NCI-H524 (cell line): ENCODE measurements around the gene APBA2.

ENCODE experiments used
- DNase-seq, 2 experiments: peaks; one replicate each; lab custom pipeline; 2025; lab: John Stamatoyannopoulos, UW

APBA2 gene

GRCh38 chr15:28957606-28958498, 72.1 kb downstream of the APBA2 start:
- no peak for DNase-seq

GRCh38 chr15:28959326-28959725, 73.6 kb downstream of the APBA2 start:
- DNase-seq, result no peak

GRCh38 chr15:28960979-28961378, 75.2 kb downstream of the APBA2 start:
- no peak for DNase-seq

- DNase-seq, result no peak
Measured at GRCh38 chr15:28961391-28961790, 75.6 kb downstream of the APBA2 start.

- DNase-seq, result no peak
Measured at GRCh38 chr15:28962851-28963710, 77.3 kb downstream of the APBA2 start.

GRCh38 chr15:28963711-28964081, 77.9 kb downstream of the APBA2 start:
- DNase-seq, result no peak

GRCh38 chr15:28964098-28964497, 78.3 kb downstream of the APBA2 start:
- no peak for DNase-seq

- DNase-seq, result no peak
Measured at GRCh38 chr15:28967066-28967465, 81.3 kb downstream of the APBA2 start.

- no peak for DNase-seq
Measured at GRCh38 chr15:28967990-28968389, 82.2 kb downstream of the APBA2 start.

GRCh38 chr15:28969511-28970085, 83.8 kb downstream of the APBA2 start:
- no peak for DNase-seq

GRCh38 chr15:28974142-28974541, 88.4 kb downstream of the APBA2 start:
- no peak for DNase-seq

- peak; percentile 59 to 75 for DNase-seq
Measured at GRCh38 chr15:28975766-28976179, 90.0 kb downstream of the APBA2 start.

- DNase-seq, result no peak
Measured at GRCh38 chr15:28977377-28978010, 91.7 kb downstream of the APBA2 start.

GRCh38 chr15:28978011-28978378, 92.2 kb downstream of the APBA2 start:
- DNase-seq, result no peak

GRCh38 chr15:28978661-28979060, 92.9 kb downstream of the APBA2 start:
- no peak for DNase-seq

GRCh38 chr15:28979208-28979841, 93.6 kb downstream of the APBA2 start:
- DNase-seq, result no peak

- DNase-seq, result no peak
Measured at GRCh38 chr15:28980709-28981350, 95.1 kb downstream of the APBA2 start.

GRCh38 chr15:28981351-28981720, 95.6 kb downstream of the APBA2 start:
- no peak for DNase-seq

- no peak for DNase-seq
Measured at GRCh38 chr15:28981921-28982320, 96.1 kb downstream of the APBA2 start.

GRCh38 chr15:28982886-28983285, 97.1 kb downstream of the APBA2 start:
- DNase-seq, result no peak
